Measurements from ENCODE around the gene KRTAP4-2. TPM values are rescaled to one million over a fixed set of nuclear protein-coding genes. Genes with fewer than 3 reads are reported as not detected.
"Not testable (repeated sequence)": the region's sequence is repeated elsewhere in the genome, so short reads cannot be mapped to it uniquely, and the experiment has no call there.

The KRTAP4-2 gene
- total RNA-seq, 1 donor from 2014 or later, result not detected

DNA sequence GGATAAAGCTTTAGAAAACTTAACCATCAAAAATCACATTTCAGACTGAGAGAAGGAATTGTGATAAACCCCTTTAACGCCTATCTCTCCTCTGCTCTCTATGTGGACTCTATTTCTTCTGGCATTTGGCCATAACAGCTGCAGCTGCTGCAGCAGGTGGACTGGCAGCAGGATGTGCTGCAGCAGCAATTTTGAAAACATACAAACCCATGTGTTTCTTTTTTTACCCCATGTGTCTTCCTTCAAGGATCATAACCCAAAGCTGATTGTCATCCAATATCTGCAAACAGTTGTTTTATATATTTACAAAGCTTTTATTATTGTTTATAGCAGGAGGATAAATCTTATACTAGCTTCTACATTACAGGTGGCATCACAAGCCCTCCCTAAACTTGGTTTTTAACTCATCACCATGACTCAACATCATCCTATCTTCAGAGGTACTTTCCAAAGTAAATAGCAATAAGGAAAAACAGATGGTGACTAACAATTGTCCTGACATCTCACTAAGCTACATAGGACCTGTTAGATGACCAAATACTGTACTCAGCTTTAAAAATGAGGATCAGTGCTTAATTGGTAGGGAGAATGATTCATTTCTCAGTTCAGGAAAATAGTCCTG is 33.9 kb upstream of the KRTAP4-2 start:
- H3K36me3 Mint-ChIP-seq (ENCODE audit: low read depth), result no peaks in the 10 kb centered on the region
- no peak for DNase-seq (ENCODE audit: low read depth, low spot score)
- peaks cover 57% of the 10 kb centered on the region for H3K27me3 Mint-ChIP-seq (ENCODE audit: low read depth)
- H3K4me3 Mint-ChIP-seq, result no peak overlapping the region
- TF ChIP-seq, protein P1, sequence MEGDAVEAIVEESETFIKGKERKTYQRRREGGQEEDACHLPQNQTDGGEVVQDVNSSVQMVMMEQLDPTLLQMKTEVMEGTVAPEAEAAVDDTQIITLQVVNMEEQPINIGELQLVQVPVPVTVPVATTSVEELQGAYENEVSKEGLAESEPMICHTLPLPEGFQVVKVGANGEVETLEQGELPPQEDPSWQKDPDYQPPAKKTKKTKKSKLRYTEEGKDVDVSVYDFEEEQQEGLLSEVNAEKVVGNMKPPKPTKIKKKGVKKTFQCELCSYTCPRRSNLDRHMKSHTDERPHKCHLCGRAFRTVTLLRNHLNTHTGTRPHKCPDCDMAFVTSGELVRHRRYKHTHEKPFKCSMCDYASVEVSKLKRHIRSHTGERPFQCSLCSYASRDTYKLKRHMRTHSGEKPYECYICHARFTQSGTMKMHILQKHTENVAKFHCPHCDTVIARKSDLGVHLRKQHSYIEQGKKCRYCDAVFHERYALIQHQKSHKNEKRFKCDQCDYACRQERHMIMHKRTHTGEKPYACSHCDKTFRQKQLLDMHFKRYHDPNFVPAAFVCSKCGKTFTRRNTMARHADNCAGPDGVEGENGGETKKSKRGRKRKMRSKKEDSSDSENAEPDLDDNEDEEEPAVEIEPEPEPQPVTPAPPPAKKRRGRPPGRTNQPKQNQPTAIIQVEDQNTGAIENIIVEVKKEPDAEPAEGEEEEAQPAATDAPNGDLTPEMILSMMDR (conservative IDR thresholded peaks at IDR 0.05), result no peak
- no peaks in the 10 kb centered on the region for H3K4me1 Mint-ChIP-seq
- H3K27ac Mint-ChIP-seq (ENCODE audit: unreplicated experiment), result no peak overlapping the region
- no peaks in the 10 kb centered on the region for H3K9me3 Mint-ChIP-seq

- DNase-seq (ENCODE audit: low read depth, low spot score), result no peak
- Mint-ChIP-seq H3K4me3 (no peak overlapping the region), H3K9me3 (peaks cover 5% of the 10 kb centered on the region), H3K4me1 (no peaks in the 10 kb centered on the region), H3K27ac (ENCODE audit: unreplicated experiment) (no peak overlapping the region), H3K27me3 (ENCODE audit: low read depth) (peaks cover 23% of the 10 kb centered on the region), H3K36me3 (ENCODE audit: low read depth) (no peaks in the 10 kb centered on the region)
- TF ChIP-seq, protein P1 (conservative IDR thresholded peaks at IDR 0.05), result no peak
Measured at GRCh38 chr17:41199421-41200078, 21.5 kb upstream of the KRTAP4-2 start.

- no peak for DNase-seq (ENCODE audit: low read depth, low spot score)
- Mint-ChIP-seq H3K4me3 (no peak overlapping the region), H3K27me3 (ENCODE audit: low read depth) (peaks cover 46% of the 10 kb centered on the region), H3K36me3 (ENCODE audit: low read depth) (no peaks in the 10 kb centered on the region), H3K27ac (ENCODE audit: unreplicated experiment) (no peak overlapping the region), H3K9me3 (peaks cover 8% of the 10 kb centered on the region), H3K4me1 (no peaks in the 10 kb centered on the region)
- TF ChIP-seq, protein P1 (conservative IDR thresholded peaks at IDR 0.05), result no peak
Measured at GRCh38 chr17:41196068-41196467, 18.0 kb upstream of the KRTAP4-2 start.

DNA sequence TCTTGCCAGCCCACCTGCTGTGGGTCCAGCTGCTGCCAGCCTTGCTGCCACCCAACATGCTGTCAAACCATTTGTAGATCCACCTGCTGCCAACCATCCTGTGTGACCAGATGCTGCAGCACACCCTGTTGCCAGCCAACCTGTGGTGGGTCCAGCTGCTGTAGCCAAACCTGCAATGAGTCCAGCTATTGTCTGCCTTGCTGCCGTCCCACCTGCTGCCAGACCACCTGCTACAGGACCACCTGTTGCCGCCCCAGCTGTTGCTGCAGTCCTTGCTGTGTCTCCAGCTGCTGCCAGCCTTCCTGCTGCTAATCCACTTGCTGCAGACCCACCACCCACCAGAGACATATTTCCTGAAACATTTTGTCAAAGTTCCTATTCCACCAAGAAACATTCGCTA is 12.3 kb upstream of the KRTAP4-2 start:
- no peak overlapping the region for H3K27ac Mint-ChIP-seq (ENCODE audit: unreplicated experiment)
- H3K4me3 Mint-ChIP-seq, result no peak overlapping the region
- TF ChIP-seq, protein P1 (conservative IDR thresholded peaks at IDR 0.05), result no peak
- DNase-seq (ENCODE audit: low read depth, low spot score), result no peak
- no peaks in the 10 kb centered on the region for H3K36me3 Mint-ChIP-seq (ENCODE audit: low read depth)
- peaks cover 54% of the 10 kb centered on the region for H3K27me3 Mint-ChIP-seq (ENCODE audit: low read depth)
- H3K4me1 Mint-ChIP-seq, result no peaks in the 10 kb centered on the region
- H3K9me3 Mint-ChIP-seq, result peaks cover 3% of the 10 kb centered on the region

DNA sequence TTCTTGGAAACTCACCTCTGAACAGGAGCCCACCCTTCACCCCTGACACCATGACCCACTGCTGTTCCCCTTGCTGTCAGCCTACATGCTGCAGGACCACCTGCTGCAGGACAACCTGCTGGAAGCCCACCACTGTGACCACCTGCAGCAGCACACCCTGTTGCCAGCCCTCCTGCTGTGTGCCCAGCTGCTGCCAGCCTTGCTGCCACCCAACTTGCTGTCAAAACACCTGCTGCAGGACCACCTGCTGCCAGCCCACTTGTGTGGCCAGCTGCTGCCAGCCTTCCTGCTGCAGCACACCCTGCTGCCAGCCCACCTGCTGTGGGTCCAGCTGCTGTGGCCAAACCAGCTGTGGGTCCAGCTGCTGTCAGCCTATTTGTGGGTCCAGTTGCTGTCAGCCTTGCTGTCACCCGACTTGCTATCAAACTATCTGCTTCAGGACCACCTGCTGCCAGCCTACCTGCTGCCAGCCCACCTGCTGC is 11.9 kb upstream of the KRTAP4-2 start, which contains the start of gene KRTAP9-1:
Gene KRTAP9-1 (plus strand): TSS at position 51 of the 482 bp plus-strand sequence. CDS start 0 bp downstream, at position 51.
- not testable (repeated sequence) for H3K36me3 Mint-ChIP-seq (ENCODE audit: low read depth); H3K9me3 Mint-ChIP-seq

GRCh38 chr17:41186872-41187271 is 8.9 kb upstream of the KRTAP4-2 start:
- no peak overlapping the region for H3K4me3 Mint-ChIP-seq
- H3K4me1 Mint-ChIP-seq, result no peaks in the 10 kb centered on the region
- TF ChIP-seq, protein P1 (conservative IDR thresholded peaks at IDR 0.05), result no peak
- H3K27ac Mint-ChIP-seq (ENCODE audit: unreplicated experiment), result no peak overlapping the region
- no peaks in the 10 kb centered on the region for H3K36me3 Mint-ChIP-seq (ENCODE audit: low read depth)
- no peaks in the 10 kb centered on the region for H3K9me3 Mint-ChIP-seq
- DNase-seq (ENCODE audit: low read depth, low spot score), result no peak
- peaks cover 52% of the 10 kb centered on the region for H3K27me3 Mint-ChIP-seq (ENCODE audit: low read depth)

More for the DNA sequence above, 11.9 kb upstream of the KRTAP4-2 start, which contains the start of gene KRTAP9-1:
- not testable (repeated sequence) for H3K4me1 Mint-ChIP-seq; H3K27ac Mint-ChIP-seq (ENCODE audit: unreplicated experiment); H3K4me3 Mint-ChIP-seq; DNase-seq (ENCODE audit: low read depth, low spot score)
- H3K27me3 Mint-ChIP-seq (ENCODE audit: low read depth), result peaks cover 57% of the 10 kb centered on the region

All from neural crest cell (in vitro differentiated cells).